ENCODE data around the gene MEOX1.

DNA sequence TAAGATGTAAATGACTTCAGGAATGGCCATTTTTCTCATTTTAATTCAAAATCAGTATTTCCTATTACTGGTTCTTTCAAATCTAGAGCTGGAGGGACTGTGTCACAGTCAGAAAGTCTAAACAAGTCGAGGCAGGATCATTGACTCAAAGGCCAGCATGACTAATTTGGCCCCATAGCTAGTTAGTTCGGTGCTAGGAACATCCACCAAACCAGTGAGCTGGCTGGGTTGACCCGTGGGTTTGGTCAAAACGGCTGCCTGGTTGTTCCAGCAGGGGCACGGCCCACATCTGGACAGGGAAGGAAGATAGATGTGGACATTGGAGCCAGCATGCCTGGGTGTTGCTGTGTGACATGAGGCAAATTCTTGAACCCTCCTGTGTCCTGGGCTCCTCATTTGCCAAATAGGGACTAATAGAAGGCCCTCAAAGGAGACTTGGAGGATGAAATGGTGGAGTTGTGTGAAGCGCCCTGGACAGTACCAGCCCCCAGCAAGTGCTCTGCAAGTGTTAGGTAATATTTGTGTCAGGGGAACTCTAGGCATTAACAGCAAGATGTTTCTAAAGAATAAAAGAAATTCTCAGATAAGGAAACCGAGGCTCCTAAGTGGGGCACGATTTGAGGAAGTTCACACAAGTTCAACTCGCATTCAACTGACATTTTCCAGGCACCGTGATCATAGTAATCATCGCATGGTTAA is 46.2 kb downstream of the MEOX1 start:
- TF ChIP-seq, protein P1, sequence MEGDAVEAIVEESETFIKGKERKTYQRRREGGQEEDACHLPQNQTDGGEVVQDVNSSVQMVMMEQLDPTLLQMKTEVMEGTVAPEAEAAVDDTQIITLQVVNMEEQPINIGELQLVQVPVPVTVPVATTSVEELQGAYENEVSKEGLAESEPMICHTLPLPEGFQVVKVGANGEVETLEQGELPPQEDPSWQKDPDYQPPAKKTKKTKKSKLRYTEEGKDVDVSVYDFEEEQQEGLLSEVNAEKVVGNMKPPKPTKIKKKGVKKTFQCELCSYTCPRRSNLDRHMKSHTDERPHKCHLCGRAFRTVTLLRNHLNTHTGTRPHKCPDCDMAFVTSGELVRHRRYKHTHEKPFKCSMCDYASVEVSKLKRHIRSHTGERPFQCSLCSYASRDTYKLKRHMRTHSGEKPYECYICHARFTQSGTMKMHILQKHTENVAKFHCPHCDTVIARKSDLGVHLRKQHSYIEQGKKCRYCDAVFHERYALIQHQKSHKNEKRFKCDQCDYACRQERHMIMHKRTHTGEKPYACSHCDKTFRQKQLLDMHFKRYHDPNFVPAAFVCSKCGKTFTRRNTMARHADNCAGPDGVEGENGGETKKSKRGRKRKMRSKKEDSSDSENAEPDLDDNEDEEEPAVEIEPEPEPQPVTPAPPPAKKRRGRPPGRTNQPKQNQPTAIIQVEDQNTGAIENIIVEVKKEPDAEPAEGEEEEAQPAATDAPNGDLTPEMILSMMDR (IDR thresholded peaks at IDR 0.05), result no peak
- no peak for TF ChIP-seq POLR2A (IDR thresholded peaks at IDR 0.05)

All from Peyer's patch (tissue), 4 donors.